Vein endothelial cell (primary cell): ENCODE results near the gene SRD5A1. TPM values are rescaled to one million over a fixed set of nuclear protein-coding genes. Genes with fewer than 3 reads are reported as not detected.

Source experiments
- total RNA-seq: library from RNA; depleted of rRNA; stranded (reverse); fragments of >200 nt; gene quantifications from 2 replicates; pipeline ENCODE4 v1.2.3, GENCODE V29; 2012

The SRD5A1 gene
- total RNA-seq: 6.9 and 11.7 TPM in 2 replicates

GRCh38 chr5:6632888-6633468 is at the start of gene SRD5A1, which contains the start of gene NSUN2:
Gene SRD5A1, plus strand, starts transcription at chr5:6633440. Its CDS starts 137 bp downstream, at chr5:6633577.
Gene NSUN2, minus strand, starts transcription at chr5:6633044. Its CDS starts 65 bp downstream, at chr5:6632979.

GRCh38 chr5:6713274-6714225 is 80.3 kb downstream of the SRD5A1 start, which contains the start of gene TENT4A:
Gene TENT4A, plus strand, starts transcription at chr5:6713432. Its CDS starts 552 bp downstream, at chr5:6713984.

Other genes with a start within 250 kb of the SRD5A1 start
- 0.10 TPM in 1 of 2 replicates, not detected in the other for gene UBE2QL1, start 184.6 kb upstream of the SRD5A1 start, total RNA-seq
- gene NSUN2, start 396 bp upstream of the SRD5A1 start, total RNA-seq: 51.6 and 56.0 TPM in 2 replicates
- 17.7 and 20.3 TPM in 2 replicates for gene TENT4A, start 80.0 kb downstream of the SRD5A1 start, total RNA-seq